ENCODE measurements around the gene ASCC3. TPM values are rescaled to one million over a fixed set of nuclear protein-coding genes. Genes with fewer than 3 reads are reported as not detected.

ASCC3 gene
- total RNA-seq, 2 experiments from 2014 or later, result 28.5 to 47.5 TPM

- CTCF ChIA-PET (ENCODE audit: unreplicated experiment), result no interaction called here
- no peaks in the 10 kb centered on the region for H3K36me3 ChIP-seq (ENCODE audit: insufficient read depth, low read length)
- intact Hi-C loops (cut with micrococcal nuclease; ENCODE audit: unreplicated experiment), result no loop called here
- H2AFZ ChIP-seq (ENCODE audit: low read length), result no peak overlapping the region
- TF ChIP-seq CTCF (conservative IDR thresholded peaks at IDR 0.05; ENCODE audit: low read length) (no peak), EZH2phosphoT487 (IDR thresholded peaks at IDR 0.05; ENCODE audit: borderline replicate concordance, low read depth, low read length) (no peak)
- no peaks in the 10 kb centered on the region for H3K79me2 ChIP-seq (ENCODE audit: insufficient read depth, low read depth, low read length)
- H3K27ac ChIP-seq (ENCODE audit: low read depth, low read length, poor library complexity, severe bottlenecking), result no peak overlapping the region
- no peaks in the 10 kb centered on the region for H4K20me1 ChIP-seq (ENCODE audit: insufficient read depth, low read length)
- no peak overlapping the region for H3K4me3 ChIP-seq (ENCODE audit: low read depth, low read length, poor library complexity, severe bottlenecking)
- POLR2A ChIA-PET, result interaction anchor here (0.6 kb wide), 1 partner anchor 391 kb away, joined by 3 read pairs; no protein-coding TSS in a partner anchor
- no peak for DNase-seq (ENCODE audit: low spot score)
- BruUV-seq (replicated peaks), result no TSS peak
- no peaks in the 10 kb centered on the region for H3K4me1 ChIP-seq (ENCODE audit: insufficient read depth, low read length, poor library complexity, severe bottlenecking)
- no peaks in the 10 kb centered on the region for H3K9me2 ChIP-seq (ENCODE audit: insufficient read depth, low read length)
- no peaks in the 10 kb centered on the region for H3K9me3 ChIP-seq (ENCODE audit: low read length)
- H3K4me2 ChIP-seq (ENCODE audit: low read length), result no peak overlapping the region
These were observed 398.4 kb downstream of the ASCC3 start for GRCh38 chr6:100482698-100483097.

- TF ChIP-seq EZH2phosphoT487 (IDR thresholded peaks at IDR 0.05; ENCODE audit: borderline replicate concordance, low read depth, low read length) (no peak), CTCF (conservative IDR thresholded peaks at IDR 0.05; ENCODE audit: low read length) (peak; percentile 89)
- Histone ChIP-seq H2AFZ (ENCODE audit: low read length) (no peak overlapping the region), H3K4me3 (ENCODE audit: low read depth, low read length, poor library complexity, severe bottlenecking) (no peak overlapping the region), H3K79me2 (ENCODE audit: insufficient read depth, low read depth, low read length) (no peaks in the 10 kb centered on the region), H3K4me1 (ENCODE audit: insufficient read depth, low read length, poor library complexity, severe bottlenecking) (no peaks in the 10 kb centered on the region), H3K9me3 (ENCODE audit: low read length) (no peaks in the 10 kb centered on the region), H3K4me2 (ENCODE audit: low read length) (no peak overlapping the region), H3K36me3 (ENCODE audit: insufficient read depth, low read length) (no peaks in the 10 kb centered on the region), H3K27ac (ENCODE audit: low read depth, low read length, poor library complexity, severe bottlenecking) (no peak overlapping the region), H3K9me2 (ENCODE audit: insufficient read depth, low read length) (no peaks in the 10 kb centered on the region), H4K20me1 (ENCODE audit: insufficient read depth, low read length) (no peaks in the 10 kb centered on the region)
- DNase-seq (ENCODE audit: low spot score), result peak; percentile 45
- CTCF ChIA-PET (ENCODE audit: unreplicated experiment), result no interaction called here
- POLR2A ChIA-PET, result no interaction called here
- no TSS peak for BruUV-seq (replicated peaks)
- intact Hi-C loops (cut with micrococcal nuclease; ENCODE audit: unreplicated experiment), result loop anchor here (1.0 to 5.0 kb wide), 5 partner anchors 183 to 477 kb away; no protein-coding TSS in a partner anchor
These were observed 401.7 kb downstream of the ASCC3 start for GRCh38 chr6:100479179-100480035.

Data from OCI-LY7 (cell line).